ENCODE data around the gene ZGPAT. TPM values are rescaled to one million over a fixed set of nuclear protein-coding genes. Genes with fewer than 3 reads are reported as not detected.

Gene ZGPAT
- total RNA-seq, 1 experiment from 2014 or later, result 27.6 TPM

- Histone ChIP-seq H3K4me1 (ENCODE audit: insufficient read depth, low read length) (no peaks in the 10 kb centered on the region), H2AFZ (ENCODE audit: low read length) (no peak overlapping the region), H3K27ac (ENCODE audit: insufficient read length, low read depth, low read length) (no peak overlapping the region), H4K20me1 (ENCODE audit: control insufficient read depth, insufficient read depth, insufficient read length) (no peaks in the 10 kb centered on the region), H2BK5ac (ENCODE audit: insufficient read length, low read length) (no peak overlapping the region), H3K18ac (ENCODE audit: insufficient read length, low read depth, low read length) (no peak overlapping the region), H3K4me2 (ENCODE audit: insufficient read depth, insufficient read length, low read length) (no peak overlapping the region), H3K23me2 (ENCODE audit: insufficient read length, low read depth, low read length, poor library complexity, severe bottlenecking) (no peaks in the 10 kb centered on the region), H3K56ac (ENCODE audit: insufficient read length, low read depth, low read length) (no peak overlapping the region), H3K9me3 (ENCODE audit: control insufficient read depth, low read depth, low read length) (no peaks in the 10 kb centered on the region), H3K9ac (ENCODE audit: extremely low read depth, insufficient read length, low read length) (no peak overlapping the region), H2BK120ac (ENCODE audit: low read depth, low read length, poor library complexity, severe bottlenecking) (no peak overlapping the region), H3K79me2 (ENCODE audit: insufficient read depth, low read length) (no peaks in the 10 kb centered on the region), H3K14ac (ENCODE audit: insufficient read depth, low read length) (no peak overlapping the region), H4K5ac (ENCODE audit: insufficient read length, low read depth, low read length) (no peak overlapping the region), H3K79me1 (ENCODE audit: insufficient read depth, low read depth, low read length, poor library complexity, severe bottlenecking) (no peaks in the 10 kb centered on the region), H4K91ac (ENCODE audit: insufficient read length, low read depth, low read length) (no peak overlapping the region), H4K8ac (replicated peaks; ENCODE audit: insufficient read length, low read depth, low read length) (no peak overlapping the region), H2BK12ac (ENCODE audit: insufficient read length, low read depth, low read length) (no peak overlapping the region), H3K23ac (ENCODE audit: insufficient read length, low read depth, low read length) (no peak overlapping the region), H3K4ac (ENCODE audit: low read depth, low read length) (no peak overlapping the region), H2BK20ac (ENCODE audit: low read depth, low read length, poor library complexity, severe bottlenecking) (no peak overlapping the region), H2BK15ac (ENCODE audit: low read depth, low read length) (no peak overlapping the region), H3K27me3 (ENCODE audit: insufficient read depth, low read length) (no peaks in the 10 kb centered on the region), H3T11ph (ENCODE audit: low read length) (no peak overlapping the region), H2AK5ac (ENCODE audit: insufficient read length, low read length) (no peak overlapping the region)
- no peaks in the 10 kb centered on the region for H3K4me1 Mint-ChIP-seq
- DNase-seq, result no peak
- peaks cover 9 to 20% (median 18%) of the 10 kb centered on the region in 3 experiments; a peak in 6 of 7 replicates for H3K36me3 Mint-ChIP-seq (ENCODE audit: insufficient read depth in 1 of 3, low read depth in 3 of 3)
- no peak overlapping the region; a peak in 1 of 5 replicates for H3K4me3 Mint-ChIP-seq
- H3K27ac Mint-ChIP-seq, result no peak overlapping the region
- TF ChIP-seq CTCF (conservative IDR thresholded peaks at IDR 0.05), result no peak
- H3K27me3 Mint-ChIP-seq (ENCODE audit: low read depth), result no peaks in the 10 kb centered on the region
- no CpG with 5 or more reads among the region's 23 CpGs for WGBS (ENCODE audit: extremely low coverage, insufficient read length, low lambda C conversion rate)
- no peaks in the 10 kb centered on the region; a peak in 1 of 5 replicates for H3K9me3 Mint-ChIP-seq
Observed at GRCh38 chr20:63680857-63681608, 26.8 kb upstream of the ZGPAT start.

Data from H9 (cell line).